Karpas-422 (cell line): ENCODE results near the gene KIAA1958. TPM values are rescaled to one million over a fixed set of nuclear protein-coding genes. Genes with fewer than 3 reads are reported as not detected.

ENCODE experiments used
- DNase-seq: peaks from one replicate; pipeline ENCODE4 v3.0.0-alpha.2; 2015
- H2AFZ ChIP-seq: fragments of 200-600 bp; sonication (generic); 2 replicates; pipeline ENCODE4 v1.6.1; 2014; ENCODE audit warnings: antibody characterized with exemption, low read length, mixed read lengths
- H3K27ac ChIP-seq: fragments of 200-600 bp; sonication (generic); 2 replicates; pipeline ENCODE4 v1.5.1; 2014; ENCODE audit warnings: mild to moderate bottlenecking, low read length, moderate library complexity
- H3K27me3 ChIP-seq: fragments of 200-600 bp; sonication (generic); 2 replicates; pipeline ENCODE4 v1.6.1; 2014; ENCODE audit warnings: low read length, mixed read lengths
- H3K36me3 ChIP-seq: fragments of 200-600 bp; sonication (generic); 2 replicates; pipeline ENCODE4 v1.6.1; 2014; ENCODE audit warnings: low read length, mixed read lengths; ENCODE audit not compliant: insufficient read depth
- H3K4me1 ChIP-seq: fragments of 200-600 bp; sonication (generic); 2 replicates; pipeline ENCODE4 v1.6.1; 2014; ENCODE audit warnings: mild to moderate bottlenecking, low read length, mixed read lengths
- H3K4me2 ChIP-seq: fragments of 200-600 bp; sonication (generic); 2 replicates; pipeline ENCODE4 v1.6.1; 2014; ENCODE audit warnings: low read length, low read depth, mild to moderate bottlenecking; ENCODE audit not compliant: poor library complexity, severe bottlenecking
- H3K4me3 ChIP-seq: fragments of 200-600 bp; sonication (generic); 2 replicates; pipeline ENCODE4 v1.5.1; 2014; ENCODE audit warnings: mild to moderate bottlenecking, antibody characterized with exemption, low read length, mixed read lengths
- H3K79me2 ChIP-seq: fragments of 200-600 bp; sonication (generic); 2 replicates; pipeline ENCODE4 v1.6.1; 2014; ENCODE audit warnings: mild to moderate bottlenecking, low read length, mixed read lengths
- H3K9ac ChIP-seq: fragments of 200-600 bp; sonication (generic); 2 replicates; pipeline ENCODE4 v1.6.0; 2014; ENCODE audit warnings: low read length
- H3K9me2 ChIP-seq: fragments of 200-600 bp; sonication (generic), shearing (Covaris generic); replicated peaks from 2 replicates; pipeline ENCODE4 v1.6.0; 2014; ENCODE audit warnings: mild to moderate bottlenecking, low read length, moderate library complexity; ENCODE audit not compliant: insufficient read depth
- H3K9me3 ChIP-seq: fragments of 300-700, 200-600 bp; sonication (generic); 2 replicates; pipeline ENCODE4 v1.6.1; 2014; ENCODE audit warnings: low read length, mixed read lengths
- H4K20me1 ChIP-seq: fragments of 200-600 bp; sonication (generic); 2 replicates; pipeline ENCODE4 v1.6.1; 2014; ENCODE audit warnings: mild to moderate bottlenecking, antibody characterized with exemption, low read length, low read depth; ENCODE audit not compliant: insufficient read depth
- total RNA-seq: library from RNA; depleted of rRNA; stranded (reverse); fragments of >200 nt; shearing (Covaris generic); gene quantifications from 2 replicates; pipeline ENCODE4 v1.2.3, GENCODE V29; 2014; ENCODE audit warnings: low replicate concordance

The KIAA1958 gene
- total RNA-seq, 1 experiment from 2014 or later = 44.7 TPM

DNA sequence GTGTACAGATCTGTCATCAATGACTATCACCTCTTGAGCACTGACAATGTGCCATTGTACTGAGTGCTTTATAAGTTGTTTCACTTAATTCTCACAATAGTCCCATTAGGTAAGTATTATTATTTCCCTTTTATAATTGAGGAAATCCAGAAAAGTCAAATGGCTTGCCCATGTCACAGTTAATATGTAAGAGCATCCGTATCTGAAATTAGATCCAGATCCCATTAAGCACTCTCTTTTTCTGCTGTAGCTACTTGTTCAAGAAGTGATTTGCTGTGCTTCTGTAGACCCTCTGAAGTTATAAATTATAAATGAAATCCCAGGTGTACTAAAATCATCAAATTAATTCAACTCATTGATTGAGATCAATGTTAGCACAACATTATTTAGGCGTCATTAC, 136.6 kb downstream of the KIAA1958 start:
- H3K36me3 ChIP-seq = peaks cover under 1% of the 10 kb centered on the region; the same call in 1 of the 2 replicates
- H3K79me2 ChIP-seq = peaks cover 83% of the 10 kb centered on the region
- DNase-seq = no peak
- no peaks in the 10 kb centered on the region for H3K27me3 ChIP-seq
- H3K27ac ChIP-seq = no peak overlapping the region
- peaks cover 24% of the 10 kb centered on the region for H3K4me1 ChIP-seq
- H3K9me2 ChIP-seq = no peaks in the 10 kb centered on the region
- no peaks in the 10 kb centered on the region for H3K9me3 ChIP-seq
- no peak overlapping the region for H3K4me3 ChIP-seq
- no peak overlapping the region for H3K4me2 ChIP-seq
- no peaks in the 10 kb centered on the region for H4K20me1 ChIP-seq
- no peak overlapping the region for H3K9ac ChIP-seq
- no peak overlapping the region for H2AFZ ChIP-seq

DNA sequence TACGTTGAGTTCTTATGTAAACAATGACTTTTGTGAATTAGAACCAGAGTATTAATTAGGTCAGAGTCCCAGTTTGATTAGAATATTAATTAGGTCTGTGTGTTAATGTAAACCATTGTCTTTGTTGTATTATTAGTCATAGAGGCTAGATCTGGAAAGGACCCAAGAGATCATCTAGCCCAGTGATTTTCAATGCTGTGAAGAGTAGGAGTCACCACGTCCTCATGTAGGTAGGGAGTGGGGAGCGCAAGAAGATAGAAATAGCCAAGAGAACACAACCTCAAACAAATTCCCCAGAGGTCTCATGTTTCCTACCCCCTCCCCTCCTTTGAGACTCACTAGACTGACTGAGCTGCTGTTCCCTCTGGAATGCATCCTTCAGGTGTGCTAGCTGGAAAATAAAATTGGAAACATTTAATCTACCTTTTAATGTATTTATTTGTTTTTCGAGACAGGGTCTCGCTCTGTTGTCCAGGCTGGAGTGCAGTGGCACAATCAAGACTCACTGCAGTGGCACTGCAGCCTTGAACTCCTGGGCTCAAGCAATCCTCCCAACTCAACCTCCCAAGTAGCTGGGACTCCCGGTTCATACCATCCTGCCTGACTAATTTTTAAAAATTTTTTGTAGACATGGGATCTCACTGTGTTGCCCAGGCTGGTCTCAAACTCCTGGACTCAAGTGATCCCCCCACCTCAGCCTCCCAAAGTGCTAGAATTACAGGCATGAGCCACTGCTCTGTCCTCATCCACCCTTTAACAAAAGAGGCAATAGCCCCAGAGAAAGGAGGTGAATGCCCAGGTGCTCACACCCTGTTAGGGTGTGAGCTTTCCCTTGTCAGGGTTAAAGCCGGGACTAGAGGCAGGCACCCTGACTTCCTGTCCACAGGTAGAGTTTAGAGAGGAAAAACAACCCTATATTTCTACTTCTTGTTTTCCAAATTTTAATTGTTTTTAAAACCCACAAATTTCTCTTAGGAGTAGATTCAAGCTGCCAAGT, 138.4 kb downstream of the KIAA1958 start:
- H3K9ac ChIP-seq = no peak overlapping the region
- no peaks in the 10 kb centered on the region for H3K27me3 ChIP-seq
- no peaks in the 10 kb centered on the region for H3K9me2 ChIP-seq
- H3K4me1 ChIP-seq = peaks cover 40% of the 10 kb centered on the region
- no peak overlapping the region for H3K4me2 ChIP-seq
- no peaks in the 10 kb centered on the region for H3K9me3 ChIP-seq
- no peaks in the 10 kb centered on the region for H3K36me3 ChIP-seq
- H3K79me2 ChIP-seq = peaks cover 90% of the 10 kb centered on the region
- H3K27ac ChIP-seq = no peak overlapping the region
- no peak for DNase-seq
- H4K20me1 ChIP-seq = no peaks in the 10 kb centered on the region
- no peak overlapping the region for H3K4me3 ChIP-seq
- no peak overlapping the region for H2AFZ ChIP-seq

DNA sequence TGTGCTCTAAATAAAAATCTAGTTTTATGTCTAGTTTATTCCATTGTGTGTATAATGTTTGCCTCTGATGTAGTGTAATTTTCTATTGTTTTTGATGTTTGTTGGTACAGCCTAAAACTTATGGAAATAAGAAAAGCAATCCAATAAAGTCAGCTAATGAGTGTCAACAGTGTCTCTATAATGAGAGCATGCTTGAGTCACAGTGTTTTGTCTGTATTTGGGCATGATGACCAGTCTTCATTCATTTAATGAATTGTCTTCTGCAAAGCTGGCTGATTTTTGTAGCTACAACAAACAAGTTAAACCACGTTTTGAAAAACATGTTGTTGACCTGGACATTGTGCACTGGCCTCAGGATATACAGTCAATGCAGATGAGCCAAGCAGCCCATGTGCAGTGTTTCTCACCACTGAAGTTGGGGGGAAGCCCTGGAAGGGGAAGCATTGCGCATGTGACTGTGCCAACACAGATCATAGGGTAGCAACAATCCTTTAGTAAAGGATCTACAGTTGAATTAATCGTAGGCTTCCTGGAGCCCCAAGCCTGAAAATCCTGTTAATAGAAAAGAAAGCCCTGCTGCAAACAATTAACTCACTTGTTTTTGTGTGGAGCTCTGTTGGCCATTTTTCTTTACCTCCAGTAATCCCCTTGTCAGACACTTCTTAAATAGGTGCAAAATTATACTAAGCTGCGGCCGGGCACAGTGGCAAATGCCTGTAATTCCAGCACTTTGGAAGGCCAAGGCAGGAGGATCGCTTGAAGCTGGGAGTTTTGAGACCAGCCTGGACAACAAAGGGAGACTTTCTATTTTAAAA, 143.3 kb downstream of the KIAA1958 start:
- Histone ChIP-seq H2AFZ (no peak overlapping the region), H3K9me3 (no peaks in the 10 kb centered on the region), H3K4me1 (peaks cover 46% of the 10 kb centered on the region), H3K79me2 (peaks cover 83% of the 10 kb centered on the region), H3K9ac (no peak overlapping the region), H3K9me2 (no peaks in the 10 kb centered on the region), H3K27me3 (no peaks in the 10 kb centered on the region), H4K20me1 (no peaks in the 10 kb centered on the region), H3K27ac (peak overlapping the region; percentile 69), H3K4me3 (no peak overlapping the region), H3K4me2 (peak overlapping the region; percentile 26), H3K36me3 (no peaks in the 10 kb centered on the region)
- DNase-seq = peak; percentile 49

DNA sequence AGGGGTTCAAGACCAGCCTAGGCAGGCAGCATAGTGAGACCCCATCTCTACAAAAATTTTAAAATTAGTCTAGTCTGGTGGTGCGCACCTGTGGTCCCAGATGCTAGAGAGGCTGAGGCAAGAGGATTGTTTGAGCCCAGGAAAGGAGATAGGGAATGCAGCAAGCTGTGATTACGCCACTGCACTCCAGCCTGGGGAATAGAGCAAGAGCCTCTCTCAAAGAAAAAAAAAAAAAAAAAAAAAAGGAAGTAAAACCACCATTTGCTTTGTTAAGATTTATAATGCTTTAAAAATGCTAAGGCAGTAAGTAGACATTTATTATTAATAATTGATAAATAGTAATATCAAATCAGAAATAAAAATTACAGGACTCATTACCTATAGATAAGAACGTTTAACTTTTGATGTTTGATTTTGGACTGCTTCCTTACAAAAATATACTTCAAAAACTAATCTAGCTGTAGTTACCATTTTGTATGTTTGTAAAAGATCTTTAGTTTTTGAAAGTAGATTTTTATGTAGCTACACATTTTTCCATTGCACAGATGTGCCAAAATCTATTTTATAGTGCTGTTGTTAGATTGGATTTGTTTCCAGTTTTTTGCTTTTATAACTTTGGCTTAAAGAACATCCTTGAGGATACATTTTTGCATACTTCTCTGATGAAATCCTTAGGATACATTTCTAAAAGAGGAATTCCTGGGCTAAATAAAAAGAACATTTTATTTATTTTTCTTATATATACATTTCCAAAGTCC, 144.9 kb downstream of the KIAA1958 start:
- Histone ChIP-seq H3K4me1 (peaks cover 44% of the 10 kb centered on the region), H3K36me3 (no peaks in the 10 kb centered on the region), H3K4me2 (peak overlapping the region; percentile 52), H3K79me2 (peaks cover 81% of the 10 kb centered on the region), H3K27me3 (no peaks in the 10 kb centered on the region), H3K27ac (peak overlapping the region; percentile 69), H3K4me3 (peak overlapping the region; percentile 25; the same call in 1 of the 2 replicates), H3K9me3 (no peaks in the 10 kb centered on the region), H3K9ac (0 out of 2 replicates have a peak overlapping the region, but pooled peaks have one; percentile 12), H3K9me2 (no peaks in the 10 kb centered on the region), H4K20me1 (no peaks in the 10 kb centered on the region), H2AFZ (no peak overlapping the region; the same call in 1 of the 2 replicates)
- peak; percentile 82 for DNase-seq

DNA sequence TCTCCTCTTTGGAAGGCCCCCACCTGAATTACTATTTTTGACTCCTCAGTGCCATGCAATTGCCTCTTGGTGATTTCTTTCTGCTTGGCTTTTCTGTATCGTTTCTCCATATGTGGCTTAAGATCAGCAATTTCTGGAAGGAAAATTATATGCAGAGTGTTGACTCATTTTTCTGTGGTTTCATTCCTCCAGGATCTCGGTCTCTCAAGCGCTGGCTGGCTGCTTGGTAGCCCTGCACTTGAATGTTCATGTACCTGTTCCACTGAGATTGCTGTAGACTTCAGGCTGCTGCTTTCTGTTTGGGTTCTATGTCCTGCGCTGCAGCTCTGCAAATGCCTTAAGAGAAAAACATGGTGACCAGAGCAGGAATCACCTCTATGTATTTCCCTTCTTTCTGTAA, 153.7 kb downstream of the KIAA1958 start:
- peaks cover 4% of the 10 kb centered on the region; the same call in 1 of the 2 replicates for H3K9me3 ChIP-seq
- H3K4me1 ChIP-seq = no peaks in the 10 kb centered on the region
- no peak overlapping the region for H3K4me2 ChIP-seq

DNA sequence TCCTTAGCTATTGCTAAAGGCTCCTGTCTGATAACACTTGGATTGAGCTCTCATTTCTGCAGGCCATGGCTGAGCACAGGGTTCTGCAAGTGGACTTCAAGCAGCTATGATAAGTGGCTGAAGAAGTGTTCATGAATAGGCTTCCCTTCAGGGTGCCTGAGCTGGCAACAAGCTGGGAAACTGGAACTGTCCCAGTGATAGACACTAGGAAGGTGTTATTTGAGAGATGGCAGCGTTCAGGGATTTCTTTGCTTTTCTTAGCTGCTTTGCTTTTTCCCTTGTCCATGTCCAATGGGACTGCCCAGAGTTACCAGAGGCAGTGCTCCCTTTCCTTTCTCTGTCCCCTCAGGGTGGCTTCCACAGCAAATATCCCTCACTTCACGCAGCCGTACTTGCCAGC, 155.5 kb downstream of the KIAA1958 start:
- Histone ChIP-seq H3K9me3 (peaks cover 4% of the 10 kb centered on the region; the same call in 1 of the 2 replicates), H3K4me1 (no peaks in the 10 kb centered on the region), H3K9me2 (no peaks in the 10 kb centered on the region), H2AFZ (no peak overlapping the region), H3K27ac (no peak overlapping the region), H4K20me1 (no peaks in the 10 kb centered on the region), H3K4me3 (no peak overlapping the region), H3K9ac (no peak overlapping the region), H3K36me3 (peaks cover 27% of the 10 kb centered on the region), H3K4me2 (no peak overlapping the region), H3K79me2 (peaks cover 58% of the 10 kb centered on the region), H3K27me3 (no peaks in the 10 kb centered on the region)
- DNase-seq = no peak

More for the DNA sequence above, 153.7 kb downstream of the KIAA1958 start:
- no peaks in the 10 kb centered on the region for H4K20me1 ChIP-seq
- no peaks in the 10 kb centered on the region for H3K9me2 ChIP-seq
- H3K79me2 ChIP-seq = peaks cover 74% of the 10 kb centered on the region
- H3K9ac ChIP-seq = no peak overlapping the region
- DNase-seq = no peak
- no peak overlapping the region for H3K27ac ChIP-seq
- no peak overlapping the region for H2AFZ ChIP-seq
- peaks cover 11% of the 10 kb centered on the region for H3K36me3 ChIP-seq
- no peaks in the 10 kb centered on the region for H3K27me3 ChIP-seq
- no peak overlapping the region for H3K4me3 ChIP-seq

DNA sequence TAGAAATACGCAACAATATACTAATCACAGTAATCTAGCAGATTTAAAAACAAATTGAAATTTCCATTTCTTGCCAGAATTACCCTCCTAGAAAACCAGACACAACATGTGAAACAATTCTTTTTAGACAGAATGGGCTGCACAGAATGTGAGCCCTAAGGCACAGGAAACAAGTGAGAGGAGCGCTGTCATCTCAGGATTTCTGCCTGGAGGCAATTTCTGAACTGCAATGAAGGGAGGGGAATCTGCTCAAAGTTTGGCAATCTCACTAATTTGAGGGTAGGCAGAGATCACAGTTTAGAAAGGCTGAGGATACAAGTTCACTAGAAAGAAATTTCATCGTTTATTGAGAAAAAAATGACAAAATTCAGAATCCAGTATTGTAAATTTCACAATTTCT, 161.0 kb downstream of the KIAA1958 start:
- peaks cover 5% of the 10 kb centered on the region; the same call in 1 of the 2 replicates for H3K9me3 ChIP-seq
- no peak for DNase-seq
- no peak overlapping the region for H3K4me3 ChIP-seq
- no peaks in the 10 kb centered on the region for H3K9me2 ChIP-seq
- H3K4me1 ChIP-seq = no peaks in the 10 kb centered on the region
- no peaks in the 10 kb centered on the region for H4K20me1 ChIP-seq
- no peaks in the 10 kb centered on the region for H3K27me3 ChIP-seq
- no peak overlapping the region for H3K27ac ChIP-seq
- no peak overlapping the region for H2AFZ ChIP-seq
- H3K4me2 ChIP-seq = no peak overlapping the region
- H3K9ac ChIP-seq = no peak overlapping the region
- H3K79me2 ChIP-seq = peaks cover 15% of the 10 kb centered on the region
- peaks cover 47% of the 10 kb centered on the region for H3K36me3 ChIP-seq
